GM12875 (cell line): Measurements from ENCODE around the gene GPC5.

Experiments
- H3K4me3 ChIP-seq: one replicate; pipeline ENCODE4 v1.5.1; 2011; ENCODE audit warnings: low read depth, low read length, control low read depth
- TF ChIP-seq, protein P1 (sequence below): IDR thresholded peaks from 2 replicates; pipeline ENCODE4 v1.5.1; 2011; ENCODE audit warnings: low read depth, mild to moderate bottlenecking, control low read depth, inconsistent platforms, low read length, moderate library complexity, borderline replicate concordance; ENCODE audit not compliant: insufficient read depth

GPC5 gene

DNA sequence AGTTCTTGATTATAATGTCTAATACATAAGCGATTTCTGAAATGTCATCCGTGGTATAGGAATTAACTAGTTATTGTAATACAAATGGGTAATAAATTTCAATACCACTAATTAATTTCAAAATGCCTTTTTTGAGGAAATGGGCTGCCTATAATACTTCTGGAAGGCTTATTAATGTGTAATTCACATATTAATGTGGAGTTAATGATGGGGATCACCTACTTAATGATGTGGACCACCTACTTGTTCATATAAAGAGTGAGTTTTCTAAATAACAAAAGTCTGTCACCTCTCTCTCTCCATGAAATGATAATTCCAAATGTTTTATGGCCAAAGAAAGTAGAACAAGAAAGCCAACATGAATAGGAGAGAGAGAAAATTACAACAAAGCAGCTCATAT is 914.4 kb downstream of the GPC5 start:
- TF ChIP-seq, protein P1, sequence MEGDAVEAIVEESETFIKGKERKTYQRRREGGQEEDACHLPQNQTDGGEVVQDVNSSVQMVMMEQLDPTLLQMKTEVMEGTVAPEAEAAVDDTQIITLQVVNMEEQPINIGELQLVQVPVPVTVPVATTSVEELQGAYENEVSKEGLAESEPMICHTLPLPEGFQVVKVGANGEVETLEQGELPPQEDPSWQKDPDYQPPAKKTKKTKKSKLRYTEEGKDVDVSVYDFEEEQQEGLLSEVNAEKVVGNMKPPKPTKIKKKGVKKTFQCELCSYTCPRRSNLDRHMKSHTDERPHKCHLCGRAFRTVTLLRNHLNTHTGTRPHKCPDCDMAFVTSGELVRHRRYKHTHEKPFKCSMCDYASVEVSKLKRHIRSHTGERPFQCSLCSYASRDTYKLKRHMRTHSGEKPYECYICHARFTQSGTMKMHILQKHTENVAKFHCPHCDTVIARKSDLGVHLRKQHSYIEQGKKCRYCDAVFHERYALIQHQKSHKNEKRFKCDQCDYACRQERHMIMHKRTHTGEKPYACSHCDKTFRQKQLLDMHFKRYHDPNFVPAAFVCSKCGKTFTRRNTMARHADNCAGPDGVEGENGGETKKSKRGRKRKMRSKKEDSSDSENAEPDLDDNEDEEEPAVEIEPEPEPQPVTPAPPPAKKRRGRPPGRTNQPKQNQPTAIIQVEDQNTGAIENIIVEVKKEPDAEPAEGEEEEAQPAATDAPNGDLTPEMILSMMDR = no peak
- H3K4me3 ChIP-seq = no peak overlapping the region

DNA sequence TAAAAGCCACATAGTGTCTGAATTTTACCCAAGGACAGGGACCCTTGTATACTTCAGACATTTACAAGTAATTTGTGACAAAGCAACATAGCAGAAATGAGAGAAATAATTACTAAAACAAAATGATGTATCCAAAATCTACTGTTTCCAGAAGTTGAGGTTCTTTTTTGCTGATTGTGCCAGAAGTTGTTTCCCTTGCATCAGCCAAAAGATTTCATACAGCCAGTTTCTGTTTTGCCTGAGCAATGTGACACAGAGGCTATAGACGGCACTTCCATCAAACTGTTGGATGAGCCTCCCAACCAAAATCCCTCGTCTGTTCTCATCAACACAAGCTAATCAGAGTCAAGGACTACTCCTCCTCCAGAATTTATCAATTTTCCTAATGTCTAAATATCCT is 915.0 kb downstream of the GPC5 start:
- TF ChIP-seq, protein P1 = no peak
- no peak overlapping the region for H3K4me3 ChIP-seq

DNA sequence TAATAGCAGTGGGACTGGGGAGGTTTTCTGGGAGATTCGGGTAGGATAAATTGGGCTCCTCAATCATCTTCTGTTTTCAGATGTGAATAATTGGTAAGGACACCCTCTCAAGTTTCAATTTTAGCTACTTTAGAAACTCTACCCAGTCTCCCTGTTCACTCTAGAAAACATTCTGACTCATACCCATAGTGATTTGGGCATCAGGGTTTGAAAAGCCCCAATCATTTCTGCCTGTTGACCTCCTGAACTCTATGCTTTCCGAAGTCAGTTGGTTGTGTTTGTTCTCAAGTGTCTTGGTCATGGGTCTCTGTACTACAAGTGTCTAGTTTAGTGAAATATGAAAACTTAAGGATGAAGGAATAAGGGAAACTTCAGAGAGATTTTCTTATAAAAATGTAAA is 916.8 kb downstream of the GPC5 start:
- TF ChIP-seq, protein P1 = no peak
- H3K4me3 ChIP-seq = no peak overlapping the region

DNA sequence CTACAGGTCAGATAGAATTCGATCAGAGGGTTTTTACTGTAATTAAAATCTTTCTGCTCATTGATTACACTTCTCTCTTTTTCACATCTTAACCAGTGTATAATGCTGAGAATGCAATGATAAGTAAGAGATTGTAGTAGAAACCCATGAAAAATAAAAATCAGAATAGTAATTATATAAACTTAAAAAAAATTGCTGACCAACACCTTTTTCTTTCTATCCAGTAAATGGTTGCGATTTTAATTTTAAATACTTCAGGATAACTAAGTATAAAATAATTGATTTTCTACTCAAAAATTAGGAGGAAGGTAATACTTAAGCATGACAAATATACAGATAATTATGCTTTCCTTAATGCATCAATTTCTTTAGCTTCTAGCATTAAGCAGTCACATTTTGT is 917.6 kb downstream of the GPC5 start:
- no peak overlapping the region for H3K4me3 ChIP-seq
- TF ChIP-seq, protein P1 = no peak

DNA sequence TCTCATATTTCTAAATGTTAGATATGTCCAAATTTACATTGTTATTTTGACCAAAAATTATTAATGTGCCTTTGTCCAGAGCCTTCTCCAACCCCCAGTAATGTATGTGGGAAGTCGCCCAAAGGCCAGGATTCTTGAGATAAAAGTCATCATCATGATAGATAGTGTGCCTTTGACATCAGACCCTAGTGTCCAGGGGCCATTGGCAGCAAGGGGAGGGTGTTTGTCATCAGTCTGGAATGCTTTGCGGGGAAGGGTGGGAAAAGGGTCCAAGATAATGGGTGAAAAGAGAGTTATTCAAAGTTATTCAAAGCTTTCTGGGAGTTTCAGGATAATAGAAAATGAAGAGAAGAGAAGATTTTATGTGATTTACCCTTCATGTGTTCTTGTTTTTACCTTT is 918.6 kb downstream of the GPC5 start:
- TF ChIP-seq, protein P1 = no peak
- H3K4me3 ChIP-seq = no peak overlapping the region

DNA sequence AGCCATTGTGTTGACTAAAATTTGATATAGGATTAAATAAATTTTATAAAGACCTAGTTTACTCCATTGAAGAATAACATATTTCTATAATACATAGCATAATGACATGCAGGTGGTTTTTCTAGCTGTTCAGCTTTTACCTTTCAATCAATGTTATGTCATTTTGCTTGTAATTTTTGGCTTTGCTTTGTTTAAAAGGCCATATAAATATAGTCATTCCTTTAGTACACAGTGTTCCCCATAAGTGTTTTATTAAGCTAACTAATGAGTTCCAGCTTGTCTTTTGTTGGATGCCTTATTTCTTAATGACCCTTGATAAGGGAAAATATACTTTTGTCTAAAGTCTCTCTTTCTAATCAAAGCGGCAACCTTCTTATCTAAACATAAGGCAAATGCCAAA is 921.9 kb downstream of the GPC5 start:
- TF ChIP-seq, protein P1 = no peak
- H3K4me3 ChIP-seq = no peak overlapping the region

DNA sequence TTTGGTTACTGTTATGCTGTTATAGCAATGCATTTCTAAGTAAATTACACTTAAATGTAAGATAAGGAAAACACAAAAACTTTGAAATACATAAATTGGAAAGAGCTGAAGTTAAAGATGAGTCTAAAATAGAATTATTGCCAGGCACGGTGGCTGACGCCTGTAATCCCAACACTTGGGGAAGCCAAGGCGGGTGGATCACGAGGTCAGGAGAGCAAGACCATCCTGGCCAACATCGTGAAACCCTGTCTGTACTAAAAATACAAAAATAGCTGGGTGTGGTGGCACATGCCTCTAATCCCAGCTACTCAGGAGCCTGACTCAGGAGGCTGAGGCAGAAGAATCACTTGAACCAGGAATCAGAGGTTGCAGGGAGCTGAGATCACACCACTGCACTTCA is 922.8 kb downstream of the GPC5 start:
- TF ChIP-seq, protein P1 = no peak
- H3K4me3 ChIP-seq = no peak overlapping the region
